H1 (cell line): Measurements from ENCODE around the gene KRT81. TPM values are rescaled to one million over a fixed set of nuclear protein-coding genes. Genes with fewer than 3 reads are reported as not detected.

Experiments
- CTCF ChIP-seq, 3 experiments: IDR thresholded peaks; 1 replicate in 2 of 3; 2 replicates in 1 of 3; pipeline versions ENCODE4 v1.5.1 to v1.6.1; 2011; ENCODE audit warnings: low read length in 3 of 3, mild to moderate bottlenecking in 3 of 3, inconsistent platforms in 2 of 3, low read depth in 1 of 3, moderate library complexity in 1 of 3; ENCODE audit not compliant: insufficient read depth in 1 of 3; ENCODE audit errors: control extremely low read depth in 1 of 3
- EZH2 ChIP-seq: fragments of 200-600 bp; sonication (generic); IDR thresholded peaks from 2 replicates; pipeline ENCODE4 v1.7.1; 2012; ENCODE audit warnings: low read depth, mild to moderate bottlenecking, moderate library complexity, low read length, inconsistent platforms; ENCODE audit not compliant: severe bottlenecking
- GABPA ChIP-seq: IDR thresholded peaks from 2 replicates; pipeline ENCODE4 v1.6.1; 2011; ENCODE audit warnings: mild to moderate bottlenecking, low read length, moderate library complexity, borderline replicate concordance; ENCODE audit not compliant: insufficient read depth
- KDM4A ChIP-seq: IDR thresholded peaks from one replicate; pipeline ENCODE4 v1.7.1; 2012; ENCODE audit warnings: low read depth, mild to moderate bottlenecking, moderate library complexity, low read length, inconsistent platforms; ENCODE audit not compliant: severe bottlenecking
- SUZ12 ChIP-seq: fragments of 200-600 bp; sonication (generic); IDR thresholded peaks from 2 replicates; pipeline ENCODE4 v1.6.1; 2012; ENCODE audit warnings: mild to moderate bottlenecking, inconsistent platforms, low read length, moderate library complexity, mixed read lengths
- polyA plus RNA-seq, 7 experiments: library from polyadenylated mRNA; depleted of rRNA in 3 of 7; stranded (reverse) in 5 of 7; unstranded in 2 of 7; fragments of >200 nt in 5 of 7; fragments of 200-250 nt in 2 of 7; gene quantifications; 1 replicate in 5 of 7; 2 replicates in 1 of 7; 4 replicates in 1 of 7; pipeline versions ENCODE4 v1.2.1 to v1.2.3, GENCODE V29; 2011 to 2013; ENCODE audit warnings: missing spikeins in 2 of 7, mixed read lengths in 2 of 7
- total RNA-seq: library from RNA; stranded (reverse); fragmentation: NEBNext Ultra II Directional; extraction: Animal tissue kit (Norgen Biotek cat#: 25700); gene quantifications from 2 replicates; pipeline ENCODE4 v1.2.1, GENCODE V29; 2021

Gene KRT81
- total and polyA plus RNA-seq, 2 of the 8 experiments (the other 6 are each of a cell fraction or from before 2014, with no cell fraction given): not detected

- peak; percentile 93 to 96 (median 95) for TF ChIP-seq CTCF (IDR thresholded peaks at IDR 0.05; ENCODE audit: control extremely low read depth in 1 of 3, insufficient read depth in 1 of 3, low read depth in 1 of 3, low read length in 3 of 3)
- TF ChIP-seq KDM4A: peak; percentile 53
- TF ChIP-seq GABPA: peak; percentile 70; the same call in 1 of the 2 replicates
- TF ChIP-seq EZH2: no peak
- TF ChIP-seq SUZ12: peak; percentile 43; the same call in 1 of the 2 replicates
These were observed 12.5 kb downstream of the KRT81 start (continued) for GRCh38 chr12:52278575-52279421.
